Measurements from ENCODE around the gene METTL5. TPM values are rescaled to one million over a fixed set of nuclear protein-coding genes. Genes with fewer than 3 reads are reported as not detected.

The METTL5 gene
- total and polyA plus RNA-seq, 2 experiments from 2014 or later: 60.7 to 61.0 TPM

- Histone ChIP-seq H3K27ac (peak overlapping the region; percentile 85), H3K9me2 (replicated peaks; ENCODE audit: insufficient read depth) (no peaks in the 10 kb centered on the region), H4K20me1 (ENCODE audit: insufficient read depth, poor library complexity, severe bottlenecking) (peaks cover 50% of the 10 kb centered on the region), H3K36me3 (replicated peaks; ENCODE audit: insufficient read depth, low read depth) (no peaks in the 10 kb centered on the region), H3K9me3 (ENCODE audit: low read depth) (no peaks in the 10 kb centered on the region), H3K4me3 (peak overlapping the region; percentile 96), H3K4me1 (ENCODE audit: insufficient read depth) (peaks cover 7% of the 10 kb centered on the region), H3K79me2 (peaks cover 63% of the 10 kb centered on the region), H2AFZ (peak overlapping the region; percentile 80), H3K27me3 (no peaks in the 10 kb centered on the region), H3K4me2 (peak overlapping the region; percentile 93)
- WGBS (ENCODE audit: low lambda C conversion rate, missing lambda C conversion rate): 3% methylated on average over 9 of the region's 13 CpGs
- DNase-seq (ENCODE audit: low spot score): peak; percentile 49
- TF ChIP-seq EZH2 (IDR thresholded peaks at IDR 0.05; ENCODE audit: borderline replicate concordance): no peak
- no peak for TF ChIP-seq CTCF (IDR thresholded peaks at IDR 0.05; ENCODE audit: poor library complexity)
- TF ChIP-seq EZH2phosphoT487 (IDR thresholded peaks at IDR 0.05; ENCODE audit: low read depth, severe bottlenecking, unreplicated experiment): no peak
These were observed 3.6 kb upstream of the METTL5 start for GRCh38 chr2:169828141-169828811.

GRCh38 chr2:169827272-169828140 lies 2.8 kb upstream of the METTL5 start, which contains the start of gene UBR3:
TSS of gene UBR3 (plus strand) at chr2:169827454. CDS start at chr2:169827508, 54 bp downstream.
- Histone ChIP-seq H3K27ac (peak within 1 kb of the TSS; percentile 85), H3K79me2 (peaks cover 63% of the 10 kb centered on the region), H3K4me1 (ENCODE audit: insufficient read depth) (peaks cover 8% of the 10 kb centered on the region), H3K9me3 (ENCODE audit: low read depth) (no peaks in the 10 kb centered on the region), H3K36me3 (replicated peaks; ENCODE audit: insufficient read depth, low read depth) (no peaks in the 10 kb centered on the region), H3K27me3 (no peaks in the 10 kb centered on the region), H3K9me2 (replicated peaks; ENCODE audit: insufficient read depth) (no peaks in the 10 kb centered on the region), H3K4me2 (peak within 1 kb of the TSS; percentile 93), H2AFZ (peak within 1 kb of the TSS; percentile 80), H4K20me1 (ENCODE audit: insufficient read depth, poor library complexity, severe bottlenecking) (peaks cover 42% of the 10 kb centered on the region), H3K4me3 (peak within 1 kb of the TSS; percentile 96)
- WGBS (ENCODE audit: low lambda C conversion rate, missing lambda C conversion rate): under 1% methylated on average over 92 of the region's 104 CpGs
- peak; percentile 96 for DNase-seq (ENCODE audit: low spot score)
- TF ChIP-seq EZH2 (IDR thresholded peaks at IDR 0.05; ENCODE audit: borderline replicate concordance): no peak
- TF ChIP-seq EZH2phosphoT487 (IDR thresholded peaks at IDR 0.05; ENCODE audit: low read depth, severe bottlenecking, unreplicated experiment): no peak
- TF ChIP-seq CTCF (IDR thresholded peaks at IDR 0.05; ENCODE audit: poor library complexity): no peak

GRCh38 chr2:169823996-169824372 lies 721 bp downstream of the METTL5 start:
- 21% methylated on average over 4 of the region's 4 CpGs for WGBS (ENCODE audit: low lambda C conversion rate, missing lambda C conversion rate)
- H3K27ac ChIP-seq: peak overlapping the region; percentile 89
- peak overlapping the region; percentile 82 for H2AFZ ChIP-seq
- peaks cover 8% of the 10 kb centered on the region for H3K4me1 ChIP-seq (ENCODE audit: insufficient read depth)
- H3K79me2 ChIP-seq: peaks cover 44% of the 10 kb centered on the region
- H3K27me3 ChIP-seq: no peaks in the 10 kb centered on the region
- H3K36me3 ChIP-seq (replicated peaks; ENCODE audit: insufficient read depth, low read depth): no peaks in the 10 kb centered on the region
- H4K20me1 ChIP-seq (ENCODE audit: insufficient read depth, poor library complexity, severe bottlenecking): peaks cover 10% of the 10 kb centered on the region
- DNase-seq (ENCODE audit: low spot score): no peak
- H3K9me3 ChIP-seq (ENCODE audit: low read depth): no peaks in the 10 kb centered on the region
- H3K9me2 ChIP-seq (replicated peaks; ENCODE audit: insufficient read depth): no peaks in the 10 kb centered on the region
- peak overlapping the region; percentile 76 for H3K4me3 ChIP-seq
- H3K4me2 ChIP-seq: peak overlapping the region; percentile 82
- no peak for TF ChIP-seq EZH2phosphoT487 (IDR thresholded peaks at IDR 0.05; ENCODE audit: low read depth, severe bottlenecking, unreplicated experiment)
- TF ChIP-seq EZH2 (IDR thresholded peaks at IDR 0.05; ENCODE audit: borderline replicate concordance): no peak
- TF ChIP-seq CTCF (IDR thresholded peaks at IDR 0.05; ENCODE audit: poor library complexity): no peak
